H1 (cell line): ENCODE results near the gene SLC2A1. TPM values are rescaled to one million over a fixed set of nuclear protein-coding genes. Genes with fewer than 3 reads are reported as not detected.

Source experiments
- CTCF ChIA-PET: fragments of 300-600 bp; sonication (Branson Sonifier 250); formaldehyde crosslinking; loops from one replicate; lab custom pipeline; 2021; ENCODE audit not compliant: partially characterized antibody; lab: Charles Lee
- POLR2A ChIA-PET: fragments of 300-600 bp; sonication (Branson Sonifier 250); formaldehyde crosslinking; loops from one replicate; lab custom pipeline; 2021; ENCODE audit warnings: inconsistent platforms; ENCODE audit not compliant: partially characterized antibody; lab: Charles Lee
- DNase-seq, 2 experiments: peaks; one replicate each; pipeline versions ENCODE4 v3.0.0 to v3.0.0-alpha.2; 2010 to 2022; ENCODE audit warnings: low spot score in 2 of 2, low read depth in 1 of 2, mixed read lengths in 1 of 2
- FAIRE-seq: peaks from 2 replicates; lab custom pipeline; 2011; peaks lifted over from hg19 to GRCh38; lab: Jason Lieb, UNC
- H2AFZ ChIP-seq: 2 replicates; pipeline ENCODE4 v1.8.1; 2012; ENCODE audit warnings: low read length, inconsistent platforms
- H2AK5ac ChIP-seq: 2 replicates; pipeline ENCODE4 v1.6.1; 2013; ENCODE audit warnings: low read depth, low read length
- H2BK120ac ChIP-seq: replicated peaks from 2 replicates; pipeline ENCODE3; 2013; ENCODE audit warnings: low read depth, low read length, inconsistent platforms
- H2BK12ac ChIP-seq: 2 replicates; pipeline ENCODE4 v1.6.1; 2013; ENCODE audit warnings: low read depth, low read length
- H2BK15ac ChIP-seq: 2 replicates; pipeline ENCODE4 v1.6.1; 2013; ENCODE audit warnings: low read length
- H2BK20ac ChIP-seq: 2 replicates; pipeline ENCODE4 v1.6.1; 2013; ENCODE audit warnings: low read length
- H2BK5ac ChIP-seq: 2 replicates; pipeline ENCODE4 v1.6.1; 2013; ENCODE audit warnings: low read depth, low read length
- H3K14ac ChIP-seq: 2 replicates; pipeline ENCODE4 v1.6.1; 2013; ENCODE audit warnings: inconsistent platforms; ENCODE audit not compliant: insufficient read length
- H3K18ac ChIP-seq: 2 replicates; pipeline ENCODE4 v1.6.1; 2013; ENCODE audit warnings: low read length; ENCODE audit errors: extremely low read depth
- H3K23ac ChIP-seq: 2 replicates; pipeline ENCODE4 v1.6.1; 2013; ENCODE audit warnings: inconsistent platforms; ENCODE audit not compliant: insufficient read length
- H3K23me2 ChIP-seq: 2 replicates; pipeline ENCODE4 v1.6.1; 2013; ENCODE audit warnings: low read depth, low read length
- H3K27ac ChIP-seq: 2 replicates; pipeline ENCODE4 v1.6.1; 2011; ENCODE audit warnings: low read depth, low read length, inconsistent platforms
- H3K27me3 ChIP-seq, 4 experiments: replicated peaks in 1 of 4; 1 replicate in 1 of 4; 2 replicates in 3 of 4; pipeline versions ENCODE4 v1.6.1 to v1.8.1; 2011 to 2013; ENCODE audit warnings: low read length in 3 of 4, mild to moderate bottlenecking in 3 of 4, inconsistent platforms in 2 of 4, mixed read lengths in 2 of 4, moderate library complexity in 1 of 4; ENCODE audit not compliant: control insufficient read depth in 3 of 4, insufficient read depth in 3 of 4; ENCODE audit errors: extremely low read depth in 1 of 4
- H3K36me3 ChIP-seq, 4 experiments: 2 replicates each; pipeline versions ENCODE4 v1.6.1 to v1.8.1; 2011 to 2013; ENCODE audit warnings: mild to moderate bottlenecking in 4 of 4, low read length in 3 of 4, moderate library complexity in 2 of 4, control low read depth in 1 of 4, inconsistent platforms in 1 of 4; ENCODE audit not compliant: insufficient read depth in 4 of 4, control insufficient read depth in 2 of 4
- H3K4ac ChIP-seq: replicated peaks from 2 replicates; pipeline ENCODE3; 2013; ENCODE audit warnings: low read length, low read depth, mixed read lengths, inconsistent platforms; ENCODE audit not compliant: insufficient read length
- H3K4me1 ChIP-seq, 4 experiments: replicated peaks in 1 of 4; 1 replicate in 1 of 4; 2 replicates in 3 of 4; pipeline versions ENCODE4 v1.6.1 to v1.8.1; 2011 to 2013; ENCODE audit warnings: low read length in 3 of 4, inconsistent platforms in 2 of 4, mixed read lengths in 1 of 4; ENCODE audit not compliant: insufficient read depth in 4 of 4, control insufficient read depth in 3 of 4
- H3K4me2 ChIP-seq, 2 experiments: 2 replicates each; pipeline versions ENCODE4 v1.6.1 to v1.8.1; 2011 to 2013; ENCODE audit warnings: low read depth in 2 of 2, low read length in 2 of 2, control low read depth in 1 of 2, inconsistent platforms in 1 of 2, mild to moderate bottlenecking in 1 of 2; ENCODE audit not compliant: insufficient read depth in 1 of 2
- H3K4me3 ChIP-seq, 4 experiments: fragments of 200-600, 300-600 bp in 1 of 4; sonication (generic), shearing (Covaris generic), sonication (Bioruptor Twin) in 1 of 4; 2 replicates each; pipeline versions ENCODE4 v1.5.1 to v1.8.1; 2011 to 2016; ENCODE audit warnings: low read length in 4 of 4, low read depth in 3 of 4, control low read depth in 2 of 4, inconsistent platforms in 2 of 4, mild to moderate bottlenecking in 2 of 4, mixed read lengths in 1 of 4, moderate library complexity in 1 of 4; ENCODE audit not compliant: insufficient read depth in 2 of 4; ENCODE audit errors: extremely low read depth in 1 of 4
- H3K56ac ChIP-seq: replicated peaks from 2 replicates; pipeline ENCODE3; 2013; ENCODE audit warnings: low read depth, mild to moderate bottlenecking, mixed read lengths, low read length, inconsistent platforms; ENCODE audit not compliant: insufficient read length
- H3K79me1 ChIP-seq: 2 replicates; pipeline ENCODE4 v1.6.1; 2013; ENCODE audit warnings: low read depth, low read length, control low read depth
- H3K79me2 ChIP-seq, 2 experiments: 2 replicates each; pipeline versions ENCODE4 v1.6.1 to v1.8.1; 2012 to 2013; ENCODE audit warnings: low read length in 2 of 2, mild to moderate bottlenecking in 2 of 2, inconsistent platforms in 1 of 2; ENCODE audit not compliant: insufficient read depth in 2 of 2, control insufficient read depth in 1 of 2
- H3K9ac ChIP-seq, 4 experiments: replicated peaks in 1 of 4; 1 replicate in 1 of 4; 2 replicates in 3 of 4; pipeline versions ENCODE4 v1.6.1 to v1.8.1; 2011 to 2013; ENCODE audit warnings: low read depth in 3 of 4, low read length in 3 of 4, control low read depth in 2 of 4, mild to moderate bottlenecking in 2 of 4, moderate library complexity in 2 of 4, inconsistent platforms in 1 of 4; ENCODE audit errors: extremely low read depth in 1 of 4
- H3K9me3 ChIP-seq, 2 experiments: 2 replicates each; pipeline versions ENCODE4 v1.6.1 to v1.8.1; 2012 to 2013; ENCODE audit warnings: mild to moderate bottlenecking in 2 of 2, moderate library complexity in 2 of 2, control low read depth in 1 of 2, inconsistent platforms in 1 of 2, low read depth in 1 of 2, low read length in 1 of 2, mixed read lengths in 1 of 2; ENCODE audit not compliant: insufficient read depth in 2 of 2
- H4K20me1 ChIP-seq, 2 experiments: replicated peaks in 1 of 2; 2 replicates each; pipeline versions ENCODE3 to v1.8.1; 2011 to 2013; ENCODE audit warnings: inconsistent platforms in 2 of 2, low read length in 2 of 2, mild to moderate bottlenecking in 1 of 2; ENCODE audit not compliant: insufficient read depth in 2 of 2, control insufficient read depth in 1 of 2
- H4K5ac ChIP-seq: 2 replicates; pipeline ENCODE4 v1.6.1; 2013; ENCODE audit warnings: low read length, low read depth, mixed read lengths, inconsistent platforms; ENCODE audit not compliant: insufficient read length
- H4K8ac ChIP-seq: 2 replicates; pipeline ENCODE4 v1.8.0; 2013; ENCODE audit warnings: mild to moderate bottlenecking, moderate library complexity, low read length, inconsistent platforms; ENCODE audit not compliant: insufficient read depth; ENCODE audit errors: extremely low read depth
- H4K91ac ChIP-seq: replicated peaks from 2 replicates; pipeline ENCODE3; 2013; ENCODE audit warnings: low read length, mixed read lengths, inconsistent platforms; ENCODE audit not compliant: insufficient read length
- BACH1 ChIP-seq: IDR thresholded peaks from 2 replicates; pipeline ENCODE4 v1.6.1; 2012; ENCODE audit warnings: low read length, improper control_type of control experiment
- CBX8 ChIP-seq: fragments of 300-800, 300-1000 bp; sonication (generic); IDR thresholded peaks from 2 replicates; pipeline ENCODE4 v1.7.1; 2016; ENCODE audit warnings: low read depth, low read length, borderline replicate concordance
- CREB1 ChIP-seq: IDR thresholded peaks from 2 replicates; pipeline ENCODE4 v1.6.1; 2012; ENCODE audit warnings: inconsistent platforms
- JUND ChIP-seq: IDR thresholded peaks from 2 replicates; pipeline ENCODE4 v1.6.1; 2011; ENCODE audit warnings: mild to moderate bottlenecking, improper control_type of control experiment, low read length
- KDM4A ChIP-seq: IDR thresholded peaks from one replicate; pipeline ENCODE4 v1.7.1; 2012; ENCODE audit warnings: low read depth, mild to moderate bottlenecking, moderate library complexity, low read length, inconsistent platforms; ENCODE audit not compliant: severe bottlenecking
- NANOG ChIP-seq: IDR thresholded peaks from 2 replicates; pipeline ENCODE4 v1.6.1; 2011; ENCODE audit warnings: low read length, low read depth, mild to moderate bottlenecking, inconsistent platforms; ENCODE audit not compliant: insufficient read depth, poor library complexity, severe bottlenecking
- RXRA ChIP-seq: IDR thresholded peaks from 2 replicates; pipeline ENCODE4 v1.6.1; 2011; ENCODE audit warnings: low read depth, mild to moderate bottlenecking, low read length, moderate library complexity; ENCODE audit not compliant: insufficient read depth
- SIN3A ChIP-seq, 2 experiments: IDR thresholded peaks in 1 of 2; conservative IDR thresholded peaks in 1 of 2; 2 replicates each; pipeline ENCODE4 v1.6.1; 2011 to 2012; ENCODE audit warnings: low read length in 2 of 2, improper control_type of control experiment in 1 of 2, low read depth in 1 of 2, mild to moderate bottlenecking in 1 of 2
- TEAD4 ChIP-seq: IDR thresholded peaks from 2 replicates; pipeline ENCODE4 v1.6.1; 2012; ENCODE audit warnings: low read depth, low read length, inconsistent platforms, mixed read lengths
- USF2 ChIP-seq: IDR thresholded peaks from 2 replicates; pipeline ENCODE4 v1.6.1; 2011; ENCODE audit warnings: low read length, improper control_type of control experiment
- WGBS, 2 experiments: shearing (Covaris generic) in 1 of 2; methylation state at CpG; one replicate each; pipeline versions ENCODE4 v1.1.6 to v1.1.7; 2013 to 2015; ENCODE audit warnings: low lambda C conversion rate in 2 of 2, mixed read lengths in 2 of 2, inconsistent platforms in 1 of 2, low coverage in 1 of 2, missing lambda C conversion rate in 1 of 2; ENCODE audit not compliant: insufficient replicate concordance in 2 of 2, insufficient coverage in 1 of 2, insufficient read length in 1 of 2; ENCODE audit errors: extremely low coverage in 1 of 2, missing lambda C conversion rate in 1 of 2; 5-methylcytosine and 5-hydroxymethylcytosine counted together
- polyA plus RNA-seq, 7 experiments: library from polyadenylated mRNA; depleted of rRNA in 3 of 7; stranded (reverse) in 5 of 7; unstranded in 2 of 7; fragments of >200 nt in 5 of 7; fragments of 200-250 nt in 2 of 7; gene quantifications; 1 replicate in 5 of 7; 2 replicates in 1 of 7; 4 replicates in 1 of 7; pipeline versions ENCODE4 v1.2.1 to v1.2.3, GENCODE V29; 2011 to 2013; ENCODE audit warnings: missing spikeins in 2 of 7, mixed read lengths in 2 of 7
- total RNA-seq: library from RNA; stranded (reverse); fragmentation: NEBNext Ultra II Directional; extraction: Animal tissue kit (Norgen Biotek cat#: 25700); gene quantifications from 2 replicates; pipeline ENCODE4 v1.2.1, GENCODE V29; 2021
- TF ChIP-seq, protein P1 (sequence below): IDR thresholded peaks from 2 replicates; pipeline ENCODE4 v1.6.1; 2012; ENCODE audit warnings: inconsistent platforms

Gene SLC2A1
- total and polyA plus RNA-seq, 2 of the 8 experiments (the other 6 are each of a cell fraction or from before 2014, with no cell fraction given), result 230 to 308 TPM

GRCh38 chr1:42880384-42880783 lies 78.3 kb downstream of the SLC2A1 start:
- H2AK5ac ChIP-seq, result no peak overlapping the region
- H3K23ac ChIP-seq, result no peak overlapping the region
- H3K9ac ChIP-seq, result no peak overlapping the region
- no peak overlapping the region for H3K4me2 ChIP-seq
- H4K91ac ChIP-seq, result no peak overlapping the region
- CTCF ChIA-PET, result interaction anchor here (0.6 to 2.4 kb wide), 3 partner anchors 13 to 103 kb away, joined by 3 to 9 read pairs (median 3); no protein-coding TSS in a partner anchor
- POLR2A ChIA-PET, result interaction anchor here (0.9 kb wide), 2 partner anchors 8 to 24 kb away, joined by 3 to 4 read pairs; no protein-coding TSS in a partner anchor
- peaks cover 0 to 3% of the 10 kb centered on the region in 2 experiments; a peak in 1 of 4 replicates for H3K9me3 ChIP-seq
- no peak overlapping the region for H2BK12ac ChIP-seq
- no peak overlapping the region for H3K14ac ChIP-seq
- H2AFZ ChIP-seq, result no peak overlapping the region
- H3K4ac ChIP-seq, result no peak overlapping the region
- no peak overlapping the region for H4K5ac ChIP-seq
- DNase-seq (no peak), FAIRE-seq (no peak)
- H4K20me1 ChIP-seq, result no peaks in the 10 kb centered on the region
- no peak overlapping the region for H3K18ac ChIP-seq
- no peak overlapping the region for H3K56ac ChIP-seq
- H3K36me3 ChIP-seq, result no peaks in the 10 kb centered on the region
- no peak overlapping the region for H3K4me3 ChIP-seq
- no peaks in the 10 kb centered on the region for H3K23me2 ChIP-seq
- peaks cover 0 to 3% (median under 1%) of the 10 kb centered on the region in 4 experiments; a peak in 3 of 7 replicates for H3K4me1 ChIP-seq
- no peak for TF ChIP-seq BACH1
- no peak for TF ChIP-seq NANOG
- no peak for TF ChIP-seq JUND
- TF ChIP-seq KDM4A, result no peak
- TF ChIP-seq SIN3A (conservative IDR thresholded peaks at IDR 0.05 in 1 of 2, IDR thresholded peaks at IDR 0.05 in 1 of 2; ENCODE audit: low read depth in 1 of 2, low read length in 2 of 2), result no peak
- no peak for TF ChIP-seq CBX8
- no peak for TF ChIP-seq RXRA
- no peak for TF ChIP-seq TEAD4
- TF ChIP-seq CREB1, result no peak
- TF ChIP-seq, protein P1, sequence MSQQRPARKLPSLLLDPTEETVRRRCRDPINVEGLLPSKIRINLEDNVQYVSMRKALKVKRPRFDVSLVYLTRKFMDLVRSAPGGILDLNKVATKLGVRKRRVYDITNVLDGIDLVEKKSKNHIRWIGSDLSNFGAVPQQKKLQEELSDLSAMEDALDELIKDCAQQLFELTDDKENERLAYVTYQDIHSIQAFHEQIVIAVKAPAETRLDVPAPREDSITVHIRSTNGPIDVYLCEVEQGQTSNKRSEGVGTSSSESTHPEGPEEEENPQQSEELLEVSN, result no peak
- no peak for TF ChIP-seq USF2
- no peak overlapping the region for H2BK20ac ChIP-seq
- no peaks in the 10 kb centered on the region for H3K79me2 ChIP-seq
- no peak overlapping the region for H2BK15ac ChIP-seq
- H3K79me1 ChIP-seq, result no peaks in the 10 kb centered on the region
- H2BK5ac ChIP-seq, result no peak overlapping the region
- no peak overlapping the region for H4K8ac ChIP-seq
- WGBS, 2 experiments, result 82% methylated on average over 4 of the region's 4 CpGs; no CpG with 5 or more reads in 1 of the 2 experiments
- no peak overlapping the region for H3K27ac ChIP-seq
- H2BK120ac ChIP-seq, result no peak overlapping the region
- no peaks in the 10 kb centered on the region for H3K27me3 ChIP-seq
